ENCODE measurements around the gene HCST. TPM values are rescaled to one million over a fixed set of nuclear protein-coding genes. Genes with fewer than 3 reads are reported as not detected.

HCST gene
- total RNA-seq, 1 donor from 2014 or later = 1.8 TPM

DNA sequence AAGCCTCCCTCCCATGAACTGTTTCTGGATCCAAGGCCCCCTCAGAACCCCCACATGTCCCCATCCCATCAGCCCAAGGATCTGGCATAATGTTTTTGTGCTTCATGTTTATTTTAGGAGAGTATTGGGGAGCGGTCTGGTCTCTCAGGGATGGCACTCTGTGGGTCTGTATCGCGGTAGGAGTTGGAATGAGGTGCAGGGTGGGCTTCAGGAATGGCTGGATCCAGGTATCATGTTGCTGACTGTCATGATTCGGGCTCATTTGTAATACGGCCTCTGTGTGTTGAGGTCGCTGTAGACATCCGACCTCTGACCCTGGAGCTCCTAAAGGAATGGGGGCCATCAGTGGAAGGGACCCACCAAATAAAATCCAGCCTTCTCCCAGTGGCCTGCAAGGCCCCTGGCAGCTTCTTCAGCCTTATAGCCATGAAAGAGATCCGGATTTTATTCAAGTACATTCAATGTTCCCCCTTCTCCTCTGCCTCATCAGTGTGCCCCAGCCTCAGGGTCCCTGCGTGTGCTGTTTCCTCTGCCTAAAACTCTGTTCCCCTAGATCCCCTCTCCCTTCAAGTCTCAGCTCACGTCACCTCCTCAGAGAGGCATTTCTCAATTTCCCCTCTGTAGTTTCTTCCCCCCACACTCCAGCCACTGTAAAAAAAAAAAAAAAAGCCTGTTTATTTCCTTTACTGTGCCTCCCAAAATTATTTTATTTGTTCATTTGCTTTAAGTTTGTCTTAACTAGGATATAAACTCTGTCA is 2.2 kb downstream of the HCST start:
- FAIRE-seq = no peak
- H3K4me3 Mint-ChIP-seq (ENCODE audit: unreplicated experiment) = no peak overlapping the region

DNA sequence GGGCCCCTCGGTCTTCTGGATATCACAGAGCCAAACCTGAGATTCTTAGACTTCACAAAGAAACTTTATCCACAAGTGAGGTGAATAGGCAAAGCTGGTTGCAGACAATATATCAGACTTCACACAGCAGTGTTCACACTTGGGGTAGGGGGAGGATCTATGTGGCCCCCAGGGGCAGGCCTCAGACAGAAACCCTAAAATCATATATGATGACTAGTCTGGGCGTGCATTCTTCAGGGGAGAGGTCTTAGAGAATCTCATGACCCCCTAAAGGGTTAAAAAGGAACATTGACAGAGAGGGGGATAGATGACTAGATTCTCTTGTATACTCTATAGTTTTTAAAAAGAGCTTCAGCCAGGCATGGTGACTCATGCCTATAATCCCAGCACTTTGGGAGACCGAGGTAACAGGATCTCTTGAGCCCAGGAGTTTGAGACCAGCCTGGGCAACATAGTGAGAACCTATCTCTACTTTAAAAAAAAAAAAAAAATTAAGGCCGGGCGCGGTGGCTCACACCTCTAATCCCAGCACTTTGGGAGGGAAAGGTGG is 2.9 kb downstream of the HCST start:
- Histone ChIP-seq H3K4me3 (ENCODE audit: insufficient read depth, low read depth, low read length) (no peak overlapping the region), H3K9ac (ENCODE audit: low read length) (no peak overlapping the region), H3K9me3 (ENCODE audit: insufficient read depth, low read depth, low read length) (no peaks in the 10 kb centered on the region), H3K4me2 (ENCODE audit: low read length) (no peak overlapping the region), H4K20me1 (ENCODE audit: insufficient read depth, low read length) (no peaks in the 10 kb centered on the region), H3K27me3 (ENCODE audit: insufficient read depth, low read length) (no peaks in the 10 kb centered on the region), H3K79me2 (ENCODE audit: insufficient read depth, low read length) (no peaks in the 10 kb centered on the region), H3K36me3 (ENCODE audit: insufficient read depth, low read length) (no peaks in the 10 kb centered on the region), H3K27ac (ENCODE audit: low read depth, low read length) (no peak overlapping the region), H3K4me1 (ENCODE audit: insufficient read depth, low read length) (peaks cover 27% of the 10 kb centered on the region), H2AFZ (ENCODE audit: low read depth, low read length) (no peak overlapping the region)
- Mint-ChIP-seq H3K4me1 (ENCODE audit: low read depth, unreplicated experiment) (peaks cover 15% of the 10 kb centered on the region), H3K27me3 (ENCODE audit: low read depth, unreplicated experiment) (peaks cover 4% of the 10 kb centered on the region), H3K27ac (ENCODE audit: unreplicated experiment) (no peak overlapping the region), H3K9me3 (ENCODE audit: unreplicated experiment) (no peaks in the 10 kb centered on the region), H3K4me3 (ENCODE audit: unreplicated experiment) (no peak overlapping the region), H3K36me3 (ENCODE audit: low read depth, unreplicated experiment) (no peaks in the 10 kb centered on the region)
- no peak for FAIRE-seq
- TF ChIP-seq, protein P1, sequence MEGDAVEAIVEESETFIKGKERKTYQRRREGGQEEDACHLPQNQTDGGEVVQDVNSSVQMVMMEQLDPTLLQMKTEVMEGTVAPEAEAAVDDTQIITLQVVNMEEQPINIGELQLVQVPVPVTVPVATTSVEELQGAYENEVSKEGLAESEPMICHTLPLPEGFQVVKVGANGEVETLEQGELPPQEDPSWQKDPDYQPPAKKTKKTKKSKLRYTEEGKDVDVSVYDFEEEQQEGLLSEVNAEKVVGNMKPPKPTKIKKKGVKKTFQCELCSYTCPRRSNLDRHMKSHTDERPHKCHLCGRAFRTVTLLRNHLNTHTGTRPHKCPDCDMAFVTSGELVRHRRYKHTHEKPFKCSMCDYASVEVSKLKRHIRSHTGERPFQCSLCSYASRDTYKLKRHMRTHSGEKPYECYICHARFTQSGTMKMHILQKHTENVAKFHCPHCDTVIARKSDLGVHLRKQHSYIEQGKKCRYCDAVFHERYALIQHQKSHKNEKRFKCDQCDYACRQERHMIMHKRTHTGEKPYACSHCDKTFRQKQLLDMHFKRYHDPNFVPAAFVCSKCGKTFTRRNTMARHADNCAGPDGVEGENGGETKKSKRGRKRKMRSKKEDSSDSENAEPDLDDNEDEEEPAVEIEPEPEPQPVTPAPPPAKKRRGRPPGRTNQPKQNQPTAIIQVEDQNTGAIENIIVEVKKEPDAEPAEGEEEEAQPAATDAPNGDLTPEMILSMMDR (IDR thresholded peaks at IDR 0.05; ENCODE audit: insufficient read depth, low read depth, low read length) = no peak
- no peak for TF ChIP-seq EZH2 (IDR thresholded peaks at IDR 0.05; ENCODE audit: insufficient read depth, low read length)
- no peak for DNase-seq (ENCODE audit: low read depth)

More for the DNA sequence above, 2.2 kb downstream of the HCST start:
- no peak overlapping the region for H3K27ac ChIP-seq (ENCODE audit: low read depth, low read length)
- no peak overlapping the region for H3K9ac ChIP-seq (ENCODE audit: low read length)
- DNase-seq (ENCODE audit: low read depth) = no peak
- Mint-ChIP-seq H3K9me3 (ENCODE audit: unreplicated experiment) (no peaks in the 10 kb centered on the region), H3K36me3 (ENCODE audit: low read depth, unreplicated experiment) (no peaks in the 10 kb centered on the region), H3K27me3 (ENCODE audit: low read depth, unreplicated experiment) (peaks cover 4% of the 10 kb centered on the region), H3K4me1 (ENCODE audit: low read depth, unreplicated experiment) (peaks cover 15% of the 10 kb centered on the region), H3K27ac (ENCODE audit: unreplicated experiment) (no peak overlapping the region)
- H3K9me3 ChIP-seq (ENCODE audit: insufficient read depth, low read depth, low read length) = no peaks in the 10 kb centered on the region
- H3K4me3 ChIP-seq (ENCODE audit: insufficient read depth, low read depth, low read length) = no peak overlapping the region
- H3K27me3 ChIP-seq (ENCODE audit: insufficient read depth, low read length) = no peaks in the 10 kb centered on the region
- no peaks in the 10 kb centered on the region for H4K20me1 ChIP-seq (ENCODE audit: insufficient read depth, low read length)
- H3K4me2 ChIP-seq (ENCODE audit: low read length) = no peak overlapping the region
- no peak overlapping the region for H2AFZ ChIP-seq (ENCODE audit: low read depth, low read length)
- TF ChIP-seq, protein P1 (IDR thresholded peaks at IDR 0.05; ENCODE audit: insufficient read depth, low read depth, low read length) = no peak
- TF ChIP-seq EZH2 (IDR thresholded peaks at IDR 0.05; ENCODE audit: insufficient read depth, low read length) = no peak
- H3K79me2 ChIP-seq (ENCODE audit: insufficient read depth, low read length) = no peaks in the 10 kb centered on the region
- H3K4me1 ChIP-seq (ENCODE audit: insufficient read depth, low read length) = peaks cover 27% of the 10 kb centered on the region
- H3K36me3 ChIP-seq (ENCODE audit: insufficient read depth, low read length) = no peaks in the 10 kb centered on the region

DNA sequence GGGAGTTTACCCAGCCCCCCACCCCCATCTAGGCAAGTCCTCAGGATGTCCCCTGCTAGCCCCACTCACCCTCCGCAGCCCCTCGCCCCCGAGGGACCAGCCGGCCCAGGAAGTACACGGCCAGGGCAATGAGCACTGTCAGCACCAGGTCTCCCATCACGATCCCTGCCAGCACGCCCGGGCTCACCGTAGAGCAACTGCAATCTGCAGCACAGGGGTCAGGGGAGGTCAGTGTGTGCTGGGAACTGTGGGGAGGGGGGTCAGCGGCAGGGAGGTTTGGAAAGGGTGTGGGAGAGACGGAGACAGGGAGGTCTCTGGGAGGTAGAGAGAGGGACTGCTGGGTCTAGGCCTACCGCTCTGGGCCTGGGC is 5.0 kb downstream of the HCST start:
- no peak overlapping the region for H3K4me3 ChIP-seq (ENCODE audit: insufficient read depth, low read depth, low read length)
- DNase-seq (ENCODE audit: low read depth) (no peak), FAIRE-seq (no peak)
- no peaks in the 10 kb centered on the region for H3K36me3 ChIP-seq (ENCODE audit: insufficient read depth, low read length)
- H3K27ac Mint-ChIP-seq (ENCODE audit: unreplicated experiment) = no peak overlapping the region
- H3K27ac ChIP-seq (ENCODE audit: low read depth, low read length) = no peak overlapping the region
- H4K20me1 ChIP-seq (ENCODE audit: insufficient read depth, low read length) = no peaks in the 10 kb centered on the region
- no peaks in the 10 kb centered on the region for H3K9me3 Mint-ChIP-seq (ENCODE audit: unreplicated experiment)
- no peak overlapping the region for H3K9ac ChIP-seq (ENCODE audit: low read length)
- no peaks in the 10 kb centered on the region for H3K9me3 ChIP-seq (ENCODE audit: insufficient read depth, low read depth, low read length)
- H3K27me3 ChIP-seq (ENCODE audit: insufficient read depth, low read length) = no peaks in the 10 kb centered on the region
- H3K4me2 ChIP-seq (ENCODE audit: low read length) = no peak overlapping the region
- no peaks in the 10 kb centered on the region for H3K79me2 ChIP-seq (ENCODE audit: insufficient read depth, low read length)
- TF ChIP-seq, protein P1 (IDR thresholded peaks at IDR 0.05; ENCODE audit: insufficient read depth, low read depth, low read length) = no peak
- TF ChIP-seq EZH2 (IDR thresholded peaks at IDR 0.05; ENCODE audit: insufficient read depth, low read length) = no peak
- H3K4me1 Mint-ChIP-seq (ENCODE audit: low read depth, unreplicated experiment) = peaks cover 4% of the 10 kb centered on the region
- peaks cover 4% of the 10 kb centered on the region for H3K27me3 Mint-ChIP-seq (ENCODE audit: low read depth, unreplicated experiment)
- peaks cover 10% of the 10 kb centered on the region for H3K4me1 ChIP-seq (ENCODE audit: insufficient read depth, low read length)
- no peak overlapping the region for H3K4me3 Mint-ChIP-seq (ENCODE audit: unreplicated experiment)
- H3K36me3 Mint-ChIP-seq (ENCODE audit: low read depth, unreplicated experiment) = no peaks in the 10 kb centered on the region
- no peak overlapping the region for H2AFZ ChIP-seq (ENCODE audit: low read depth, low read length)
